HG03060 (cell line): ENCODE results near the gene RAB4B.
"Not testable (repeated sequence)": the region's sequence is repeated elsewhere in the genome, so short reads cannot be mapped to it uniquely, and the experiment has no call there.

ENCODE experiments used
- ATAC-seq: cut with Tn5 transposase; IDR thresholded peaks from one replicate; pipeline ENCODE4 v1.9.1; 2021; ENCODE audit warnings: low read depth, moderate number of reproducible peaks; ENCODE audit not compliant: unreplicated experiment

Gene RAB4B

GRCh38 chr19:40838477-40838876 lies 60.4 kb downstream of the RAB4B start:
- ATAC-seq = not testable (repeated sequence)

GRCh38 chr19:40842012-40842411 lies 64.0 kb downstream of the RAB4B start:
- not testable (repeated sequence) for ATAC-seq

DNA sequence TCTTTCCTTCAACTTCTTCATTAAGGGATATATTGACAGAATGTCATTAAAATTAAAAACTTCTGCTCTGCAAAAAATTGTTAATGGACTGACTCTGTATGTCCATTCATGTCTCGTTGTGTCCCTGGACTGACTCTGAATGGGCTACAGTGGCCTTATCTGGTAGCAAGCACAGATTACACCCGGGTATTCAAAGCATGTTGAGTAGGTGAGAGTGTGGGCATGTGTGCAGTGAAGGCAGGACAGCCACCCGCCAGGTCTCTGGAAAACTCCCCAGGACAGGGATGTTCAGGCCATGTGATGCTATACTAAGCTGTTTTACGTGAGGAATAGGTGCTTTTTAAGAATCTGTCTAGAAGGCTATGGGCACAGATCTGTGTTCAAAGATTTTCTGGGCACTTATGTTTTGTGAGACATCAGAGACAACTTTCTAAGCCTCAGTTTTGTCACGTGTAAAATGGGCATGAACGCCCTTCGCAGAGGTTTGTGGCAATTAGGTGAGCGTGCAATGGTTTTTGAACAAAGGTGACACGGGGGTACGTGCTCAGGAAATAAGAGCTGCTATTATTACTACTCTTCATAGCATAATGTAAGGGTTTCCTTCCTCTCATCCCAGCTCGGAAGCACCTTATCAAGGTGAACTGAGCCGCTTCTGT lies 65.1 kb downstream of the RAB4B start:
- not testable (repeated sequence) for ATAC-seq

GRCh38 chr19:40843653-40844052 lies 65.6 kb downstream of the RAB4B start:
- ATAC-seq = not testable (repeated sequence)
